Measurements from ENCODE around the gene HCN3. TPM values are rescaled to one million over a fixed set of nuclear protein-coding genes. Genes with fewer than 3 reads are reported as not detected.

HCN3 gene
- polyA plus RNA-seq, 10 donors, result 3.0 to 8.1 (median 4.2) TPM

- DNase-seq, result peak; percentile 99 to 100 (median 99)
Observed at GRCh38 chr1:155308493-155309422, 31.5 kb downstream of the HCN3 start, which contains the start of gene FDPS. TSS of gene FDPS (plus strand) at chr1:155308866. CDS start at chr1:155309790, 924 bp downstream.

GRCh38 chr1:155309423-155310021 is 32.3 kb downstream of the HCN3 start:
- no peak for DNase-seq

GRCh38 chr1:155313261-155313660 is 36.0 kb downstream of the HCN3 start:
- DNase-seq, result peak in 1 of 3 donors; percentile 28

DNA sequence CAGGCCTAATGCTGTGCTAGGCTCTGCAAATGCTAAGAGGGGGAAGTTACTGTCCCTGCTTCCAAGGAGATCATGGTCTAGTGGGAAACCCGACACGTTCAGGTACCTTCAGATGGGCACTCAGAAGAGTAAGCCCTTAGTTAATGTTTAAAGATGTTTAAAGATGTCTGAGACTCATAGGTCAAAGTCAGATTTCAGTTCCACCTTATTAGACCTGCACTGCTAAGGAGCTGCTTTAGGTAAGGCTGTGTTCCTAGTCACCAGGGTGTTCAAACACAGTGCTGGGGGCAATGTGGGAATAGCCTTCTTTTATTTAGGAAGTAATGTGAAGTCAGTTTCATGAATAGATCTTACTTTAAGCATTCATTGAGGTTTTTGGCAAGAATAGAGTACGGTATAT is 39.7 kb downstream of the HCN3 start:
- no peak for DNase-seq

GRCh38 chr1:155318082-155318481 is 40.8 kb downstream of the HCN3 start:
- no peak for DNase-seq

DNA sequence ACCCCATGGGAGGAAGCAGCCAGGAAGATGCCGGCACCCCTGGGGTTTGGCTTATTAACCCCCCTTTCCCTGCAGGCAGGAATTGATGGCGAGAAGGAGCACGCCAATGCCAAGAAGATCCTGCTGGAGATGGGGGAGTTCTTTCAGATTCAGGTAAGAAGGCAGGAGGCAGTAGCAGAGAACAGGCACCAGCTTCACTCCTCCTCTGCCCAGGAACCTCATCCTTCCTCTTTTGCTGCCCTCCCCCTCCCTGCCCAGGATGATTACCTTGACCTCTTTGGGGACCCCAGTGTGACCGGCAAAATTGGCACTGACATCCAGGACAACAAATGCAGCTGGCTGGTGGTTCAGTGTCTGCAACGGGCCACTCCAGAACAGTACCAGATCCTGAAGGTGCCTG is 42.3 kb downstream of the HCN3 start:
- no peak for DNase-seq

DNA sequence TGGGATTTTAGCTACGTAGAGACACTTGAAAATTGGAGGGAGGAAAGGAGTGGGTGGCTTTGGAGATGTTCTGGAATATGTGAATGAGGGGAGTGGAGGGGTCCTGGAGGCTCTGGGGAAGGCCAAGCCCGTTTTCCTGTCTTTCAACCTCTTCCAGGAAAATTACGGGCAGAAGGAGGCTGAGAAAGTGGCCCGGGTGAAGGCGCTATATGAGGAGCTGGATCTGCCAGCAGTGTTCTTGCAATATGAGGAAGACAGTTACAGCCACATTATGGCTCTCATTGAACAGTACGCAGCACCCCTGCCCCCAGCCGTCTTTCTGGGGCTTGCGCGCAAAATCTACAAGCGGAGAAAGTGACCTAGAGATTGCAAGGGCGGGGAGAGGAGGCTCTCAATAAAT is 43.0 kb downstream of the HCN3 start:
- DNase-seq, result no peak

DNA sequence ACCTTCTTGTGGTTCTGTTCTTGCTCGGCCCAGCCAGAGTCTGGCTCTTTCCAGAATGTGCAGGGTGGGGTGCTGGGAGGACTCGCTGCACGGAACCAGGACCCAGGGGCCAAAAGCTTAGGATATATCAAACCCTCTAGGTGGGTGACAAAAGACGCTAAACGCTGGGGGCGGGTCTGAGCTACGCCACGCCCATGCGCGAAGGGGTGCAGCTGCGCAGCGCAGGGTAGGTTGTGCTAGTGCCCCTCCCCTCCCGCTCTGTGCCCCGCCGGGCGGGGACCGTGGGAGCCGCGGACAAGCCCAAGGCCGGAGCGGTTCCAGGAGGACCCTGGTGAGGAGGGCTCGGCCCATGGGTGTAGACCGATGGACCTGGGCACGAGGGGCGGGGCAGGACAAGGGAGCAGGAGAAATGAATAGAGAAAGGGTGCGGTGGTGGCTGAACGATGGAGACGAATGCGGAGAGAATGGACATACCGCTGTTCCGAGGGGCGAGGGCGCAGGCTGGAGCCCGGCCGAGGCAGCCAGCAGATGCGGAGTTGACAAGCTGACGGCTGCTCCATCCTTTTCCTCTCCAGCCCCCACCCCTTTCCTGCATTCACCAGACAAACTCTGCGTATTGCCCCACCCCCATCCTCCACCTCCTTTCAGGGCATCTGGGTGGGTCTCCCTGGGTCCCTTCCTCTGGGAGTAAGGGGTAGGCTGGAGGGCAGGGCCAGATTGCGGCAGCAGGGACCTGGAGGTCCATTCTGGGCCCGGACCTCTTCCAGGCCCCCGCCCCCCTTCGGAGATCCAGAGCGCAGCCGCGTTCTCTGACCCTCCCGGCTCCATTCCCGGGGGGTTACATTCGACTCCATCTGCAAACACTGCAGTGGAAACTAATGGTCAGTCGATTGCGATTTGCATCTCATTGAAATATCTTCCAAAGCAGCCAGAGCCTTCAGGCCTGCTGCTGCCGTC is 43.7 kb downstream of the HCN3 start, which contains the start of gene RUSC1:
Gene RUSC1, plus strand, starts transcription at position 234 of the 957 bp plus-strand sequence. CDS start 880 bp downstream, outside the sequence.
- peak; percentile 77 to 94 (median 90) for DNase-seq

DNA sequence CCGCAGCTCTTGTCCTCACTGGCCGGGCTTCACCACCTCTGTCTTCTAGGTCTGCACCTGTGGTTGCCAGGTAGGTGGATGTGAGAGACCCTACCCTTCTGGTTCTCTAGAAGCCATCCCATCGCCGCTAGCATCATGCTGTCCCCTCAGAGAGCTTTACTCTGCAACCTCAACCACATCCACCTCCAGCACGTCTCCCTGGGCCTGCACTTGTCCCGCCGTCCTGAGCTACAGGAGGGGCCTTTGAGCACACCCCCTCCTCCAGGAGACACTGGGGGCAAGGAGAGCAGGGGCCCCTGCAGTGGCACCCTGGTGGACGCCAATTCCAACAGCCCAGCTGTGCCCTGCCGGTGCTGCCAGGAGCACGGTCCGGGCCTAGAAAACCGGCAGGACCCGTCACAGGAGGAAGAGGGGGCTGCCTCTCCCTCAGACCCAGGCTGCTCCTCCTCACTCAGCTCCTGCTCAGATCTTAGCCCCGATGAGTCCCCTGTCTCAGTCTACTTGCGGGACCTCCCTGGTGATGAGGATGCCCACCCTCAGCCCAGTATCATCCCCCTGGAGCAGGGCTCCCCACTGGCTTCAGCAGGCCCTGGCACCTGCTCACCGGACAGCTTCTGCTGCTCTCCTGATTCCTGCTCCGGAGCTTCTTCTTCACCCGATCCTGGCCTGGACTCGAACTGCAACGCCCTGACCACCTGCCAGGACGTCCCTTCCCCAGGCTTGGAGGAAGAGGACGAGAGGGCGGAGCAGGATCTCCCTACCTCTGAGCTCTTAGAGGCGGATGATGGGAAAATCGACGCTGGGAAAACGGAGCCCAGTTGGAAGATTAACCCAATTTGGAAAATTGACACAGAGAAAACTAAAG is 44.6 kb downstream of the HCN3 start:
- DNase-seq, result peak; percentile 12 to 62 (median 29)

DNA sequence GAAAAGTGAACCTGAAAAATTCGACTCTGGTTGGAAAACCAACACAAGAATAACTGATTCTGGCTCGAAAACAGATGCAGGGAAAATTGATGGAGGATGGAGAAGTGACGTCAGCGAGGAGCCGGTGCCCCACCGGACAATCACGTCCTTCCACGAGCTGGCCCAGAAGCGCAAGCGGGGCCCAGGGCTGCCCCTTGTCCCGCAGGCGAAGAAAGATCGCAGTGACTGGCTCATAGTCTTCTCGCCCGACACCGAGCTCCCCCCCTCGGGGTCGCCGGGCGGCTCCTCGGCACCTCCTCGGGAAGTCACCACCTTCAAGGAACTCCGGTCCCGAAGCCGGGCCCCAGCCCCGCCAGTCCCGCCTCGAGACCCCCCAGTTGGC is 45.3 kb downstream of the HCN3 start:
- DNase-seq, result peak; percentile 13 to 76 (median 55)

GRCh38 chr1:155322953-155323728 is 45.9 kb downstream of the HCN3 start:
- peak; percentile 91 to 97 (median 93) for DNase-seq

DNA sequence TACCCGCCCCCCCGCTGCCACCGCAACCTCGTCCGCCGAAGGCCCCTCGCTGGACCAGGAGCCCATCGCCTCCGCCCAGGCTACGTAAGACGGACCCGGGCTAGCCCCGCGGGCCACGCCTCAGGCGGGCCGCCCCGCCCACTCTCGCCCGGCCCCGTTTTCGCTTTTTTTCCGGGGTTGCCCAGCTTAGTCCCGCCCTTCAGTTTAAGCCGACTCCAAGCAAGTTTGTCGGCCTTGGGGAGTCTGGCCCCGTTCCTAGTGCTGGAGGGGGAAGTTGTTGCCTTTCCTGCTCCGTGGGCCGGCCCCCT is 46.4 kb downstream of the HCN3 start:
- DNase-seq, result peak; percentile 92 to 98 (median 95)

DNA sequence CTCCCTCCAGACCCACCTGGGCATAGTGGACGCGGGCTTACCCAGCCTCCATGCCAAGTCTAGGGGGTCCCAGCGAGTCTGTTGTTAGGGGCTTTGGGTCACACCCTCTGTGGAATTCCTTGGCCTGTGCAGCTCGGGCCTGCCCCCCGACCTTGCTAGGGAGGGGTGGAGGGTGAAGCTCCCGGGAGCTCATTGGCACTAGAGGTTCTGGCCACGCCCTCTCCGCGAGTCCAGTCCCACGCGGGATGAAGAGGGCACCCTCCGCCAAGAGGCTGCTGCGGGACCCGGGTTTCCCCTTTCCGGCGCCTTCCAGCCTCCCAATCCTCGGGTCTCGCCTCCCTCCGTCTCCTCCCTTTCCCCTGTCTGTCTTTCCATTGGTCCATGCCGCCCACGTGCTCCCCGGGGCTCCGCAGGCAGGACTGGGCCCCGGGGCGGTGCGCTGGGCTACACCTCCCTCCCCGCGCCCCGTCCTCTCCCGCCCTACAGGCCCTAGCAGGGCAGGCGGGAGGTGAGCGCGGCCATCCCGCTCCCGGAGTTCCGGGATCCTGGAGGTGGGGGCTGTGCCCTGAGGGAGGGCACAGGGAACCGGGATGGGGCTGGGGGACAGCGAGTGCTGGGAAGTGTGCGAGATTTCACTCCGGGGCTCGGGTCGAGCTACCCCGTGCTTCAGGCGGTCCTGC is 46.9 kb downstream of the HCN3 start:
- peak; percentile 95 to 98 (median 96) for DNase-seq

DNA sequence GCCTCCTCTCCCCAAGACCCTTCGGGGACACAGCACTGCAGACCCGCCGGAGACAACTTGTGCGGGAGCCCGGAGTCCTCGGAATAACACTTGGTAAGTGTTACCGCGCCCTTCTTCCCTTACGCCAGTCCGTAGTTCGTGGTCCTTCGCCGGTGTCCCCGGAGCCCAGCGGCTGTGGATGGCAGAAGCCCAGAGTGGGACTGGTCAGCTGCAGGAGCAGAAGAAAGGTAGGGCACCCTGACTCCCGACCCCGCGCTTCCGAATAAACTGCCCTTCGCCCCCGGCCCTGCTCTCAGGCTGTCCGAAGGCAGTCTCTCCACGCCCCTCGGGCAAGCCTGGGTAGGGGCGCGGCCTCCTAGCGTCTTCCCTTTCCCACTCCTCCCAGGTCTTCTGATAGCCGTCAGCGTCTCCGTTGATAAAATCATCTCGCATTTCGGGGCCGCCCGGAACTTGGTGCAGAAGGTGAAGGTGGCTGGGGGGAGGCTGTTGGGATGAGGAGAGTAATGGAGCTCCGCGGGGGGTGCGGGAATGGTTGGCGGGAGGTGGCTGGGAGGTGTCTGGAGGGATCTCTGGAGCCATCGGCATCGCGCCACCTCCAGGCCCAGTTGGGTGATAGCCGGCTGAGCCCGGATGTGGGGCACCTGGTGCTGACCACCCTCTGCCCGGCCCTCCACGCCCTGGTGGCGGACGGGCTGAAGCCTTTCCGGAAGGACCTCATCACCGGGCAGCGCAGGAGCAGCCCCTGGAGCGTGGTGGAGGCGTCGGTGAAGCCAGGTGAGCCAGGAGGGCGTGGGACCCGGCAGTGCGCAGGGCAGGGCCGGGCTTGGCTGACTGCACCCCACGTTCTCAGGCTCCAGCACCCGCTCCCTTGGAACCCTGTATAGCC is 47.7 kb downstream of the HCN3 start:
- peak in 1 of 3 donors; percentile 21 for DNase-seq

DNA sequence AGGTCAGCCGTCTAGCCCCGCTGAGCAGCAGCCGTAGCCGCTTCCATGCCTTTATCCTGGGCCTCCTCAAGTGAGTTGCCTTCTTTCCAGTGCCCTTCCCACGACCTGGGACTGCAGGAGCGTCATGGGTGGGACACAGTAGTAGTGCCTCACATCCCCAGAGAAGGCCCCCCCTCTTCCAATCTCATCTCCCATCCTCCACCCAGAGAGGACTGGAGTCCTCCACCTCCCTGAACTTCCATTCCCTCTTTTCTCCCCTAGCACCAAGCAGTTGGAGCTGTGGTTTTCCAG is 48.3 kb downstream of the HCN3 start:
- DNase-seq, result no peak

GRCh38 chr1:155326020-155326526 is 48.8 kb downstream of the HCN3 start:
- DNase-seq, result no peak

GRCh38 chr1:155326631-155327037 is 49.4 kb downstream of the HCN3 start:
- no peak for DNase-seq

GRCh38 chr1:155327981-155328380 is 50.7 kb downstream of the HCN3 start:
- DNase-seq, result no peak

All from muscle of back (tissue), 11 donors.